ENCODE measurements around the gene CYFIP2.

GRCh38 chr5:157362502-157362901, 96.6 kb downstream of the CYFIP2 start:
- TF ChIP-seq, protein P1, sequence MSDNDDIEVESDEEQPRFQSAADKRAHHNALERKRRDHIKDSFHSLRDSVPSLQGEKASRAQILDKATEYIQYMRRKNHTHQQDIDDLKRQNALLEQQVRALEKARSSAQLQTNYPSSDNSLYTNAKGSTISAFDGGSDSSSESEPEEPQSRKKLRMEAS (IDR thresholded peaks at IDR 0.05): no peak
- TF ChIP-seq ATF3 (IDR thresholded peaks at IDR 0.05) (no peak), EZH2 (IDR thresholded peaks at IDR 0.05) (no peak), CTCF (IDR thresholded peaks at IDR 0.05 in 2 of 3, conservative IDR thresholded peaks at IDR 0.05 in 1 of 3; ENCODE audit: borderline replicate concordance in 1 of 3, insufficient read depth in 1 of 3, low read depth in 2 of 3, low read length in 2 of 3) (no peak), RAD21 (IDR thresholded peaks at IDR 0.05; ENCODE audit: low read depth) (no peak), POLR2A (IDR thresholded peaks at IDR 0.05; ENCODE audit: borderline replicate concordance, extremely low read depth, insufficient read depth, insufficient read length) (no peak), YY1 (IDR thresholded peaks at IDR 0.05; ENCODE audit: extremely low read depth, insufficient replicate concordance, low read depth, low read length) (no peak), CEBPB (IDR thresholded peaks at IDR 0.05; ENCODE audit: low read depth) (no peak), SRF (IDR thresholded peaks at IDR 0.05; ENCODE audit: low read depth) (no peak), JUND (IDR thresholded peaks at IDR 0.05) (no peak), REST (IDR thresholded peaks at IDR 0.05; ENCODE audit: low read depth) (no peak), TCF7L2 (IDR thresholded peaks at IDR 0.05; ENCODE audit: borderline replicate concordance, extremely low read depth, insufficient read depth, insufficient read length) (no peak), SIN3A (IDR thresholded peaks at IDR 0.05; ENCODE audit: low read depth) (no peak)

Data from HCT116 (cell line).